GM18502 (cell line): ENCODE results near the gene SYT13.

Experiments used
- ATAC-seq: cut with Tn5 transposase; IDR thresholded peaks from one replicate; pipeline ENCODE4 v1.9.1; 2021; ENCODE audit warnings: mild to moderate bottlenecking; ENCODE audit not compliant: unreplicated experiment, poor library complexity

SYT13 gene

DNA sequence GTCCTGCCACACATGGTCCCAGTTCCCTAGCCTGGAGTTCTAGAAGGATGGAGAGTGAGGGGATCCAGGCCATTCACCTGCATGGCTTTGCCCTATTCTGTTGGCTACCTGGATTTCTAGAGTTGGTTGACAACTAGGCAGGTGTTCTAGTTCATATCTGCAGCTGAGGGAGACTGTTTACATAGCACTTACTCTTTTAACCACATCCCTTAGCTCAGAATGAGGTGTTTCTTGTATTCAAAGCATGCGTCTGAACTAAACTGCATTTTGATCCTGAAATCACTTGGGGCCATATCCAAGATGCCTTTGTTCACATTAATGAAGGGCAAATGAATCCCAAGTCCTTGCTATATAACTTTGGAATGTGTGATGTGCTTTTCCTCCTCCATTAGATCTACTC is 60.9 kb downstream of the SYT13 start:
- no peak for ATAC-seq

DNA sequence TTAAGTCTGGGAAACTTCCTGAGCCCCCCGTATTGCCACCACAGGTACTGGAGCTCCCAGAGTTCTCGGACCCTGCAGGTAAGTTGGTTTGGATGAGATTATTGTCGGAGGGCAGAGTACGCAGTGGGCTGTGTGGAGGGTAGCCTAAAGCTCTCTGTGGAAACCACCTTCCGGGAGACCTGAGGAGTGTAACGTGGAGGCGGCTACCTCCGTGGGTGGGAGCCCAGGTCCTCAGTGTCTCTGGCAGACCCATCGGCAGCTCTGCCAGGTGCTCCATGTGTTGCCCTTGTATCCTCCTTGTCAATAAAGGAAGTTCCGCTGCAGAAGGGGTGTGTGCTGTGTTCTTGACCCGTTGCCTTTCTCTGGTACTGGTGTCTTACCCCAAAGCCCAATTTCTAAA is 61.4 kb downstream of the SYT13 start:
- no peak for ATAC-seq

DNA sequence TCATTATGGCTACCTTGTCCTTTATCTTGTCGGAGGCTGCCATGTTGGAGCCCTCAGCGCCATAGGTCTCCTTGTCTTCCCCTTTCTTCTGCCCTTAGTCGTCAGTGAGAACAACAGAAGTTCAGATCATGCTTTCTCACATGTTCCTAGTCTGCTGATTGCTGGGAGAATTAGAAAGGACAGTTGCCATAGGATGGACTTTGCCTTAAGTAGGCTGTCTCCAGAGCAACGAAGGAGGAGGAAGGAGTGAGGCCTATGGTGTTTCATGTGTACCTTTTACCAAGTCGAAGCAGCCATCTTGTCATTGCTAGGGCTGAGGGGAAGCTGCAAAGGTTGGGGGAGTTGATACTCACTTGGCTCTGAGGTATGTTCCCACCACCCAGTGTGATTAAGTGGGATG is 62.6 kb downstream of the SYT13 start:
- ATAC-seq = no peak

DNA sequence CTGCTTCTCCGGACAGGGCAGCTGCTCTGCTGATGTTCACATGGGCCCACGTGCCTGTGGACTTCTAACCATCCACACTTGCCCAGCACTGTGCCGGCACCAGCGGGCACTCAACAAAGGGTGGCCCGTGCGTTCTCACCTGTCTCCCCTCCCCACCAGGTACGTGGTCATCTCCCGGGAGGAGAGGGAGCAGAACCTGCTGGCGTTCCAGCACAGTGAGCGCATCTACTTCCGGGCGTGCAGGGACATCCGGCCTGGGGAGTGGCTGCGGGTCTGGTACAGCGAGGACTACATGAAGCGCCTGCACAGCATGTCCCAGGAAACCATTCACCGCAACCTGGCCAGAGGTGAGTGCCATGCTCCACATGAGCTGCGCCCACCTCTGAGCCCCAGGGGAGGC is 66.7 kb downstream of the SYT13 start:
- ATAC-seq = no peak

DNA sequence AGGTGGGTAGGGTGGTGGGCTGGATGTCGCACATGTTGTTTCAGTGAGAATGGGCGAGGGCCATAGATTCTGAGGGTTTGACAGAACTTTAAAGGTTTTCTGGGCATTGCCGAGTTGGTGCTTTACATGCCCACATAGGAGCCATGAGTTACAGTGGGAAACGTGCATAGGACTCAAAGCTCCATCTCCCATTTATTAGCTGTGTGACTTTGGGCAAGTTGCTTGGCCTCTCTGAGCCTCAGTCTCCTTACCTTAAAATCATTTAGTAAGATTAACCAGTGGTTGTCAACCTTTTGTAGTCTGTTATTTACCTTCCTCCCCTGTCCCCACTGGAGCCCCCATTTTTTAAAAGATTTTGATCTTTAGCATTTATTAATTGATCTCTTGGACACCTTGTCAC is 67.4 kb downstream of the SYT13 start:
- no peak for ATAC-seq

DNA sequence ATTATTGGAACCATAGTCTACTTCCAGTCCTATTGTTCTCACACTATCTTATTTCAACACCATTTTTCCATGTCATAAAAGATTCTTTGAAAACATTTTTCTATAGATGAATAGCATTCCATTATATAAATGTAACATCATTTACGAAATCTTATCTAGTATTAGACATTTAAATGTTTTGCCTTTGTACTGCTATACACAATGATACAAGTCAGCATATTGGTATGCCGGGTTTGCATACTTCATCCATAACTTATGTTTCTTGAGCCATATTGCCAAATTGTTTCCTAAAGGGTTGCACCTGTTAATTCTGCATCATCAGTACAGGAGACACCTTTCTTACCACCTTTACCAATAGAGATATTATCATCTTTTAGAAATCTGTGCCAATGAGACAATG is 68.2 kb downstream of the SYT13 start:
- ATAC-seq = no peak

DNA sequence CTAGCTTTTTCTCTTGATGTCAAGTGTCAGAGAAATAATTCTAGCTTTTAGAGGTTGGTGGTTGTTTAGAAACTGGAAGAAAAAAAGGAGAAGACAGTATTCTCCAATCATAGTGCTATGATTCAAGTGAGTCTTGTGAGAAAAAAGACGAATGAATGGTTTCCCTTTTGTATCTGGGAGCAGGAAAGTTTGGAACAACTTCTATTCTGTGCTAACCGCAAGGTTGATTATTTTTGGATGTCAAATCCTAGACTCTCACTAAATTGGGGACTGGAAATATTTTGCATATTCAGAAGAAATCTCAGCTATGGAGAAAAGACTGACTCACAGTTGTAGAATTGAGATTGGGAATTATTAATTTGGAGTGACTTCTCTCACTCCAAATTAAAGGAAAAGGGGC is 69.2 kb downstream of the SYT13 start:
- ATAC-seq = no peak

DNA sequence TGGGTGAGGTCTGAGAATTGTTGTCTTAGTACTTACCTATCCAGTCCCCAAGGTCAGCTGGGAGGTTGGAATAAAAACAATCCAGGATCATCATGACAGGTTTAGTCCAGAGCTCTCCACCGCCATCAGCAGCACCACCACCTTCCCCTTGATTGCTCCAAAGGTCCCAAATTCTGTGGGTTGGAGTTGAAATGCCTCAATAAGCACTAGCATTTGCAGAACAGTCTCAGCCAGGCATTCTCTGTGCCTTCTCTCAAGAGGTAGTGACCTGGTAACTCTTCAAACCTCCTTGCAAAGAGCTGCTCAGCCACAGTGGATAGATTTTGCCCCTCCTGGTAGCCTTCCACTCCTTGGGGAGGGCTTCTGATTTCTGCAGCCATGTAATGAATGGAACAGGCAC is 70.1 kb downstream of the SYT13 start:
- no peak for ATAC-seq

DNA sequence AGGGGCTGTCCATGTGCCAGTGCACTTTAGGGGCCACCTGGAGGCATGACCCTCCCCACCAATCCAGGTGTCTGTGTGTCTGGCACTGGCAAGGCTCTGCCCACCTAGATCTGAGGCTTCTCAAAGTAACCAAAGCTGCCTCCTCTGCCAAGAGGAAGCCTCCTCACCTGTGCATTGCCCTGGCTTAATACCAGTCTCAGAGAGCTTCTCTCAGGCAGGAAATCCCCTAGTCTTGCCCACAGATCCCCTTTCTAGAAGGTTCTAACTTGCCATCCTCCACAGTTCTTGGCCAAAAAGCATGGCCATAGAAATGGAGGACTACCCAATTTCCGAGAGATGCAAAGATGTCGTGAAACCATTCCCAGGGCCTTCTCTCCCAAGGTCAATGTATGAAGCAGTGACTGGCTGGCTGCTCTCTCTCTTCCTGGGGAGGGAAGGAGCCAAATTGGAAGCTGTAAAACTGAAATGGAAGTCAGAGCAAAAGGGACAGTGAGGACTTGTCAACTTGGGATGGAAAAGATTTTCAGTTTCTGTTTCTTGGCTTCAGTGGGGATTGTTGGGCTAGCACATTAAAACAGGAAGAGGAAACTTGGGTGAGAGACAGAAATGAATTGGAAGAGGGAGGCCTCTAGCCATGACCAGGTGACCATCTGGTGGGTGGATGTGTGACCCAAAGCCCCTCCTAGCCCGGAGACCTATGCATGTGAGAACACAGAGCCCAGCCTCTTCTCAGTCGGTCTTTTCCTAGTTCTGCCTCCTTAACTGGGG is 70.9 kb downstream of the SYT13 start:
- no peak for ATAC-seq

DNA sequence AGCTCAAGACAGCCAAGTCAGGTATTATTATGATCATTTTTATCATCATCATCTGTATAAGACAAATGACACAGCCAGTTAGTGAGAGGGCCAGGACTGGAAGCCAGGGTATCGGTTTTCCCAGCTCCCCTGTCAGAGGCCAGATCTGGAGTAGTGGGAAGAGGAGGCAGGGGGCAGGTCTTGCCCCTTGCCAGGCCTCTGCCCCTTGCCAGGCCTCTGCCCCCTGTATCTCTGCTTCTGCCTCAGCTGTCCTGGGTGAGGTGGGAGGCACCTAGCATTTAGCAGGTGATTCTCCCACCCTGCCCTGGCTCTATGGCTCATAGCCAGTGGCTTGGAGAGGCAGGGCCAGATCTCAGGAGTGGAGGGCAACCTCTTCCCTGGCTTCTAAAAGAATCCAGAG is 72.4 kb downstream of the SYT13 start:
- no peak for ATAC-seq

DNA sequence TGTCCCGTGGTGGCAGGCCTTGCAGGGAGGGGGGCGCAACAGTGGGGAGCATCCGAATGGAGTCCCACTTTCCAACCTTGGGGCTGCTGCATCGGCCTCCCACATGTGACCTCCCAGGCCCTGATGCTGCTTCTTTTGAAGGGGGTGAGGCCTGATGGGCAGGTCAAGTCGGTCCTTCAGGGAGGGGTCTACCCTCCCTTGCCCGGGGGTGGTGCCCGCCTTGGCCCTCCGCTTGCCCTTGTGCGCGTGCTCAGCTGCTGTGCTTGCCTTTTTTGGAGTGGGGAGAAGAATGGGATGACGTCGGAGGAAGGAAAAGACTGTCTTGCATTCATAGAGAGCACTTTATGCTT is 72.8 kb downstream of the SYT13 start:
- ATAC-seq = no peak

DNA sequence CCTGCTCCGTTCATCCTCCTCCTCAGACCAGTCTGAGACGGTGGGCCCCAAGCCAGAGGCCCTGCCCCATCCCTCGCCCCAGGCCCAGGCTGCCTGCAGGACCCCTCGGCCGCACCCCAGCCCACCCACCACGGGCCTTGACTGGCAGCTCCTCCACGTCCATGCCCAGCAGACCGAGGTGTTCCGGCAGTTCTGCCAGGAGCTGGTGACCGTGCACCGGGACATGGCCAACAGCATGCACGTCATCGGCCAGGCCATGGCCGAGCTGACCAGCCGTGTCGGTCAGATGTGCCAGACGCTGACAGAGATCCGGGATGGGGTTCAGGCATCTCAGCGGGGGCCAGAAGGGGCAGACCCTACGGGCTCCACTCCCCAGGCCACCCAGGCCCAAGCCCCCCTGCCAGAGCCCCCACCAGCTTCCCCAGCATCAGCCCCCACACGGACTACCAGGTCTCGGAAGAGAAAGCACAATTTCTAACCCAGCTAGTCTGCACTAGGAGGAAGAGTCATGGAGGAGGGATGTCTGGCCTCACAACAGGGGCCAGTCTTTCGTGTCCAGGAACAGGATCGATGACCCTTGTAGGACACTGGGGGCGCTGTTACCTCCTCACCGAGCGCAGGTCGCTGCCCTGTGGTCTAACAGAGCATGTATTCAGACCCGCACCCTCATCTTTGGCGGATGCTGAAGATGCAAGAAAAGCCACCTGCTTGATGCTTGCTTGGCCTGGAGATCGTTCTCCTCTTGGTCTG is 73.4 kb downstream of the SYT13 start:
- no peak for ATAC-seq

DNA sequence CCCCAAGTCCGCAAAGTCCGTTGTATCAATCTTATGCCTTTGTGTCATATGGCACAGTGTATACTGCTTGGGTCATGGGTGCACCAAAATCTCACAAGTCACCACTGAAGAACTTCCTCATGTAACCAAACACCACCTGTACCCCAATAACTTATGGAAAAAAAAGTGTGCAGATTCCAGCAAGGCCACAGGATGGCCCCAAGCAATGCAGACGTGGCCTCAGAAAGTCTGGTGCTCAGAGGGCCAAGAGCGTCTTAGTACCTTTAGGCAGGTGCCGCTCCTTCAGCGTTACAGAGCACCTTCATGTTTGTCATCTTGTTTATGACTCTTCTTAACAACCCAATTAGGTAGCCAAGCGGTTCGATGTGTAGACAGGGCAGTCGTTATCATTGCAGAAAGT is 74.4 kb downstream of the SYT13 start:
- ATAC-seq = no peak

DNA sequence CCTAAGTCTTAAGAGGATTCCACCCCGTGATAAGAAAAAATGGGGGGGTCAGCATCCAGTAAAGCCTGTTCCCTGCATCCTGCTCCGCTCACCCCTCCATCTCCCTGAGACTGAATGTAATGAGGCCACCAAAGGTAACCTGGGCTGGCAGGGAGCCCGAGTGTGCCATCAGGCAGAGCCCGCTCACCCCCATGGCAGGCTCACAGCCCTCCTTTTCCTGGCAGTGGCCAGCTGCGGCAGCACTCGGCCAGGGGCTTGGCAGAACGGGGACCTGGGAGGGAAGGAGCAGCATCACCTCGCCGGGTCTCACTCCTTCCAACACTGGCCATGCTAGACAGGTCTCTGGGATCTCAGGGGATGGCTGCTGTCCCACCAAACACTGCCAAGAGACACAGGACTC is 75.3 kb downstream of the SYT13 start:
- ATAC-seq = no peak

DNA sequence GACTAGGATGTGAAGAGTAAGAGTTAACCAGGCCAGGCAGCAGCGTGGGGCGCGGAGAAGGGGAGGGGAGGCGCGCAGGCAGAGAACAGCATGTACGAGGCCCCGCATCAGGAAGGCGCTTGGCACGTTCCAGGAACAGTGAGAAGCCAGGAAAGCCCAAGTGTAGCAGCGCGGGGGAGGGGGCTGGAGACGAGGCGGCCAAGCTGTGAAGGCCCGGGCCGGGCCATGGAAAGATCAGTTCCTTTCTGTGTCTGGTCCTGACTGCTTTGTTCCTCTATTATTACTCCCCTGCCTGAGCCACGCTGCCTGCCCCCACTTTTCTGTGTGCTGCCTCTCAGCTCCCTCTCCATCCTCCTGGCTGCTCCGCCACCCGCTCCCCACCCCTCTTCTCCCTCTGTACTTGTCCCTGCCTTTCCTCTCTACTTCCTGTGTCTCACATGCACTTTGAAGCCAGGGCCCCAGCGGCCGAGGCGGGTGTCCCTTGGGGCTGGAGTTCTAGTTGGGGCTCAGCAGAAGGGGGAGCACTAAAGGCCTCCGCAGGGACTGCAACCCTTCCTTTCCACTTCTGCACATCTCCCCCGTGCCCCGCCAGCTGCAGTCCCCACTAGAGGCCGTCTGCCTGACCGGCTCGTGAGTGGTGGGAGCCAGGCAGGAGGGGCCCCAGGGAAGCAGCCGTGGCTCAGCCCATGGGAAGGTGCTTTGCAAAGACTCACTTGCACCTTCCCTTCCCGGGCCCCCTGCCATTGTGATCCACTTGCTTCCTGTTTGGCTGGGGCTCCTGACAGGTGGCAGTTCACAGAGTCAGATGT is 76.0 kb downstream of the SYT13 start:
- ATAC-seq = no peak

DNA sequence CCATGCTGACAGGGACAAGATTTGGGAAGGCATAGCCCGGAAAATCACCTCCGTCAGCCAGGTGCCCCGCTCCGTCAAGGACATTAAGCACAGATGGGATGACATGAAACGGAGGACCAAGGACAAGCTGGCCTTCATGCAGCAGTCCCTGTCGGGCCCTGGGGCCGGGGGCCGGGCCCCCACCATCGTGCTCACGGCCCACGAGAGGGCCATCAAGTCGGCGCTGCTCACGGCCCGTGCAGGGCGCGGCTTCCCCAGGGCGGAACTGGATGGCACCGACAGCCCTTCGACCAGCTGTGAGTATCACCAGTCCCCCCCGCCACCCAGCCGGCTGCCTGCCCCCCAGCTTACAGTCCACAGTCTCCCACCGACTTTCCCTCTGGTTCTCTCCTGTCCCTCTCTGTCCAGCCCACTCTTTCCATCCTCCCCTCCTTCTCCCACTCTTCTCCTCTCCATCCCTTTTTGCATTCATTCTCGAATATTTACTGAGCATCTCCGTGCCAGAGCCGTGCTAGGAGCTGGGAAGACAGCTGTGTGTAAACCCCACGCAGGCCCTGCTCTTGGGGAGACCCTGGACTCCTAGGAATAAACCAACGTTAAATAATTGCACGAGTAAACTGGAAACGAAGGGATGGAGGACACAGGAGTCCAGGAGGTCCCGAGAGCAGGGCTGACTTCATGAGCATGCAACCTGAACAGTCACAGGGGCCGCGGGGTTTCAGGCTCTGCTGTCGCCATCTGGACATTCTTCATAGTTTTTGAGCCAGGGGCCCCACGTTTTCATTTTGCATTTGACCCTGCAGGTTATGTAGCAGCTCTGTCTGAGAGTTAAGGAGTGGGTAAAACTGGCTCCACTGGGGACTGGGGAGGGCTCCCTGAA is 76.9 kb downstream of the SYT13 start:
- no peak for ATAC-seq

DNA sequence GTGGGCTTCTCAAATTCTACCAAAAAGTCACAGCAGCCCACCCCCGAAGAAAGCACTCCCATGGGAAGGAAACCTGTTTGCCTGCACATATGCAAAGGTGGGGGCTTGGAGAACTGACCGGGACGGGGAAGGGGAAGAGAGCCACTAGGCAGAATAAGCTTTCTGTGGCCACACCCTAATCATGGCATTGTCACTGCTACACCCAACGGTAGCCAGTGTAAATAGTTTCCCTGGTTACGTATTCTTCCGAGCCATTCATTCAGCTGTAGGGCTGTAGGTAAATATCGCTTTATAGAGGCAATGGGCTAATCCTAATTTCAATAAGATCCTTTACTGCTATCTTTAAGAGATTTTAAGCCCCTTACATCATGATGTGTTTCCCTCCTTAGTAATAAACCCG is 78.0 kb downstream of the SYT13 start:
- no peak for ATAC-seq

DNA sequence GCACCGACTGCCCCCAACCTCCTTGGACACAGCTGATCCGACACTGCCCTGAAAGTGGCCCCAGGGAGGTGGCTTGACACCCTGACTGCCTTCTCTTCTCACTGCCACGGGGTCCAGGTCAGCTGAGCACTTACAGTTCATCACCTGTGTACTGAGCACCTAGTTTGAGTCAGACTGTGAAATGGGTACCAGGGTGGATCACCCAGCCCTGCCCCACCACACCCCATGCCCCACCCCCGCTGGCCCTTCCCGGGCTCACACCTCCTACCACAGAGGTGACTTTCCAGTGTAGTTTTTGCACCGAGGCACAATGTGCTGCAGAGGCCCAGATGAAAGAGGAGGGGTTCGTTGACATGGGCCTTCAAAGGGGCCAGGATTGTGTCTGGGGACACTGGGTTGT is 80.2 kb downstream of the SYT13 start:
- no peak for ATAC-seq

DNA sequence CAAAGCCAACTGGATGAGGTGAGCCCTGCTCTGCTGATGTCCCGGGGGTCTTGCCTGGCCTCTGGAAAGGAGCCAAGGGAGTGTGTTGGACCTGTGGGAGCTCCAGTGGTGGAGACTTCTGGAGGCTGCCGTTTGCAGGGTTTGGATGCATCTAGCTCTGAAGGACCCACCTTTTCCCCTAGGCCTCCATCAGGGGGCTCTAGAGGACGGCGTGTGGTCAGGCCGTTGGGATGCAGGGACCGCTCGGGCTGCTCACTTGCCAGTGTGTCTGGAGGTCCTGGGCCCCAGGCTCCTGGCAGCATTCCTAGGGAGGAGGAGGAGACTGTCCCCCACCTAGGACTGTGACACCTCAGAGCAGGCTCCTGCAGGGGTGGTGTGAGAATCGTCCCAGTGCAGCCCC is 81.4 kb downstream of the SYT13 start:
- no peak for ATAC-seq

DNA sequence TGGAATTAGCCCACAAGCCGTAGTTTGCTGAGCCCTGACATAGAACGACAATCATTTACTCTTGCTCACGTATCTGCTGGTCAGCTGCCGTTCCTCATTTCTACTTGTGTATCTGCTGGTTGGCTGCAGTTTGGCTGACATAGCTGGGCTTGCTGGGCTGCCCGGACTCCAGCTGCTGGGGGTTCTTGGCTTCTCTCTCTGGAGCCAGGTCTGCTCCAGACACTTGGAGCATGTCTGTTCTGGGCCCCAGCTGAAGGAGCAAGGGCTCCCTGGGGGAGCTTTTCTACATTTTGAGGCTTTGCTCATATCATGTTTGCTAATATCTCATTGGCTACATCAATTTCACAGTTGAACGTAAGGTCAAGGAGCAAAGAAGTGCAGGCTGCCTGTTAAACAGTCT is 92.4 kb downstream of the SYT13 start:
- no peak for ATAC-seq
